K562 (cell line): Measurements from ENCODE around the gene ENDOV. TPM values are rescaled to one million over a fixed set of nuclear protein-coding genes. Genes with fewer than 3 reads are reported as not detected.
A peak's percentile ranks its signal among the peaks of the same experiment; 100 is the strongest.

ENCODE experiments used
- ATAC-seq: fragments of 200-7000 bp; cut with Tn5 transposase; 3 replicates; pipeline ENCODE4 v1.9.1; 2020; ENCODE audit warnings: moderate library complexity
- BruUV-seq: library from RNA; stranded (reverse); fragments of 400-500 nt; replicated peaks from 2 replicates; lab custom pipeline; 2021; lab: Mats Ljungman, UMichigan
- CTCF ChIA-PET: fragments of 300-600 bp; formaldehyde crosslinking; extraction: SDS; loops from one replicate; lab custom pipeline; 2021; ENCODE audit warnings: low intra/inter-chr PET ratio; lab: Yijun Ruan, JAX
- POLR2A ChIA-PET: fragments of 300-600, 350-650 bp; sonication (Branson Sonifier 250); formaldehyde crosslinking; extraction: SDS; loops from one replicate; lab custom pipeline; 2021; ENCODE audit warnings: antibody characterized with exemption, inconsistent platforms; lab: Yijun Ruan, JAX
- DNase-seq, 4 experiments: peaks; one replicate each; pipeline versions ENCODE4 v3.0.0 to v3.0.0-alpha.2; 2011 to 2018; ENCODE audit warnings: low spot score in 3 of 4, mixed read lengths in 3 of 4; ENCODE audit errors: extremely low read depth in 1 of 4
- FAIRE-seq: peaks from 2 replicates; lab custom pipeline; 2011; peaks lifted over from hg19 to GRCh38; lab: Jason Lieb, UNC
- H2AFZ ChIP-seq: 2 replicates; pipeline ENCODE4 v1.6.0; 2011; ENCODE audit warnings: low read depth, low read length, control low read depth, inconsistent platforms
- H3K27ac ChIP-seq: fragments of 200-600 bp; 3 replicates; pipeline ENCODE4 v1.8.0; 2011; ENCODE audit warnings: low read depth, mild to moderate bottlenecking, control low read depth, inconsistent platforms, low read length, moderate library complexity, mixed read lengths; ENCODE audit errors: extremely low read depth
- H3K27me3 ChIP-seq, 2 experiments: fragments of 300-600 bp in 1 of 2; 2 replicates in 1 of 2; 3 replicates in 1 of 2; pipeline versions ENCODE4 v1.6.0 to v1.8.0; 2011; ENCODE audit warnings: inconsistent platforms in 2 of 2, low read length in 2 of 2, mild to moderate bottlenecking in 1 of 2, mixed read lengths in 1 of 2, moderate library complexity in 1 of 2; ENCODE audit not compliant: control insufficient read depth in 2 of 2, insufficient read depth in 2 of 2
- H3K36me3 ChIP-seq: fragments of 300-600 bp; 3 replicates; pipeline ENCODE4 v1.8.0; 2011; ENCODE audit warnings: mild to moderate bottlenecking, low read length, inconsistent platforms; ENCODE audit not compliant: control insufficient read depth, insufficient read depth
- H3K4me1 ChIP-seq, 2 experiments: fragments of 200-600 bp in 1 of 2; replicated peaks in 1 of 2; 2 replicates in 1 of 2; 3 replicates in 1 of 2; pipeline versions ENCODE4 v1.5.1 to v1.8.0; 2011; ENCODE audit warnings: inconsistent platforms in 2 of 2, low read length in 2 of 2, mild to moderate bottlenecking in 1 of 2, mixed read lengths in 1 of 2, moderate library complexity in 1 of 2; ENCODE audit not compliant: control insufficient read depth in 2 of 2, insufficient read depth in 2 of 2
- H3K4me2 ChIP-seq: 2 replicates; pipeline ENCODE4 v1.6.1; 2011; ENCODE audit warnings: low read length, control low read depth, inconsistent platforms, mixed read lengths; ENCODE audit not compliant: insufficient read depth
- H3K4me3 ChIP-seq: fragments of 200-600 bp; sonication (generic), shearing (Covaris generic); 2 replicates; pipeline ENCODE4 v1.5.1; 2016; ENCODE audit warnings: control low read depth, inconsistent platforms
- H3K79me2 ChIP-seq: fragments of 200-600 bp; 3 replicates; pipeline ENCODE4 v1.8.0; 2011; ENCODE audit warnings: low read length, inconsistent platforms; ENCODE audit not compliant: control insufficient read depth, insufficient read depth
- H3K9ac ChIP-seq, 2 experiments: 2 replicates each; pipeline versions ENCODE4 v1.6.0 to v1.6.1; 2011; ENCODE audit warnings: low read depth in 2 of 2, low read length in 2 of 2, control low read depth in 1 of 2, inconsistent platforms in 1 of 2, mild to moderate bottlenecking in 1 of 2, mixed read lengths in 1 of 2; ENCODE audit not compliant: insufficient read depth in 1 of 2
- H3K9me1 ChIP-seq: one replicate; pipeline ENCODE4 v1.6.0; 2011; ENCODE audit warnings: inconsistent platforms, mild to moderate bottlenecking, low read length, moderate library complexity; ENCODE audit not compliant: control insufficient read depth, insufficient read depth
- H3K9me3 ChIP-seq: replicated peaks from 2 replicates; pipeline ENCODE4 v1.5.1; 2011; ENCODE audit warnings: low read depth, low read length, inconsistent platforms; ENCODE audit not compliant: control insufficient read depth, insufficient read depth
- H4K20me1 ChIP-seq: replicated peaks from 2 replicates; pipeline ENCODE4 v1.6.1; 2011; ENCODE audit warnings: low read length, inconsistent platforms, mixed read lengths; ENCODE audit not compliant: control insufficient read depth, insufficient read depth
- CEBPB ChIP-seq: fragments of 450-650 bp; IDR thresholded peaks from 2 replicates; pipeline ENCODE4 v1.6.1; 2016; ENCODE audit warnings: missing genetic modification characterization, missing compliant biosample characterization
- CHD4 ChIP-seq: fragments of 200-600 bp; sonication (generic); IDR thresholded peaks from 3 replicates; pipeline ENCODE4 v1.6.1; 2012; ENCODE audit warnings: low read depth, mild to moderate bottlenecking, mixed read lengths, low read length, inconsistent platforms; ENCODE audit not compliant: insufficient read depth, insufficient replicate concordance, poor library complexity, severe bottlenecking
- POLR2H ChIP-seq: IDR thresholded peaks from 2 replicates; pipeline ENCODE4 v1.6.1; 2016; ENCODE audit warnings: missing genetic modification characterization, low read depth, mild to moderate bottlenecking, control low read depth, missing compliant biosample characterization, moderate library complexity
- SMC3 ChIP-seq: conservative IDR thresholded peaks from 2 replicates; pipeline ENCODE4 v1.6.1; 2011; ENCODE audit warnings: low read depth, low read length, improper control_type of control experiment; ENCODE audit not compliant: insufficient read depth
- SOX6 ChIP-seq: fragments of 450-650 bp; IDR thresholded peaks from 2 replicates; pipeline ENCODE4 v1.6.1; 2014; ENCODE audit warnings: mild to moderate bottlenecking
- ZFP30 ChIP-seq: fragments of 250-450 bp; sonication (Bioruptor Pico); IDR thresholded peaks from 2 replicates; pipeline ENCODE4 v1.8.0; 2022; ENCODE audit warnings: moderate library complexity, mild to moderate bottlenecking, inconsistent platforms, borderline replicate concordance
- ZNF140 ChIP-seq: fragments of 250-450 bp; sonication (Bioruptor Pico); IDR thresholded peaks from 2 replicates; pipeline ENCODE4 v1.8.0; 2021; ENCODE audit warnings: moderate library complexity, mild to moderate bottlenecking, inconsistent platforms
- ZNF444 ChIP-seq: fragments of 250-450 bp; sonication (Bioruptor Pico); IDR thresholded peaks from 2 replicates; pipeline ENCODE4 v1.4.0; 2020; ENCODE audit warnings: mild to moderate bottlenecking, moderate library complexity
- WGBS: fragments of 100-300 bp; shearing (Covaris generic); methylation state at CpG from one replicate; pipeline ENCODE4 v1.1.6; 2016; ENCODE audit warnings: low coverage, mixed read lengths; ENCODE audit not compliant: insufficient coverage; ENCODE audit errors: missing lambda C conversion rate; 5-methylcytosine and 5-hydroxymethylcytosine counted together
- in situ Hi-C: fragments of 300-500 bp; cut with MboI; formaldehyde crosslinking; loops from 4 replicates; pipeline ENCODE4 v1.15.0; 2018; ENCODE audit warnings: inconsistent platforms, mixed read lengths
- intact Hi-C: fragments of 100-400 bp; cut with micrococcal nuclease; formaldehyde crosslinking; loops from 2 replicates; pipeline ENCODE4 v1.14.2; 2022
- polyA plus RNA-seq, 8 experiments: library from polyadenylated mRNA; depleted of rRNA in 4 of 8; stranded (reverse) in 5 of 8; unstranded in 3 of 8; fragments of >200 nt; fragmentation: Nextera tagmentation in 2 of 8; fragmentation: Illumina TruSeq in 1 of 8; extraction: Ambion mirVana in 2 of 8; extraction: Trizol in 1 of 8; gene quantifications; 2 replicates each; pipeline versions ENCODE4 v1.2.1 to v1.2.3, GENCODE V29; 2011 to 2014; ENCODE audit warnings: inconsistent platforms in 1 of 8, missing spikeins in 1 of 8
- total RNA-seq, 7 experiments: library from RNA; depleted of rRNA in 6 of 7; stranded (reverse); fragments of >200 nt in 6 of 7; fragmentation: Illumina TruSeq in 2 of 7; extraction: Trizol in 2 of 7; gene quantifications; 2 replicates each; pipeline versions ENCODE4 v1.2.1 to v1.2.3, GENCODE V29; 2011 to 2021; ENCODE audit warnings: low replicate concordance in 1 of 7
- TF ChIP-seq, protein P1 (sequence below): sonication (generic); formaldehyde crosslinking; IDR thresholded peaks from 2 replicates; pipeline ENCODE4 v1.8.1; 2023; ENCODE audit warnings: mild to moderate bottlenecking, missing genetic modification reagents
- TF ChIP-seq, protein P2 (sequence below): fragments of 250-450 bp; sonication (Bioruptor Pico); IDR thresholded peaks from 2 replicates; pipeline ENCODE4 v1.4.0; 2020; ENCODE audit warnings: mild to moderate bottlenecking, moderate library complexity, borderline replicate concordance
- TF ChIP-seq, protein P3 (sequence below): fragments of 200-800 bp; sonication (Bioruptor generic); IDR thresholded peaks from 2 replicates; pipeline ENCODE4 v1.6.1; 2017; ENCODE audit warnings: missing genetic modification characterization, missing compliant biosample characterization

The ENDOV gene
- total and polyA plus RNA-seq, 9 of the 15 experiments (the other 6 are each of a cell fraction or from before 2014, with no cell fraction given): 1.2 to 8.2 (median 3.7) TPM

DNA sequence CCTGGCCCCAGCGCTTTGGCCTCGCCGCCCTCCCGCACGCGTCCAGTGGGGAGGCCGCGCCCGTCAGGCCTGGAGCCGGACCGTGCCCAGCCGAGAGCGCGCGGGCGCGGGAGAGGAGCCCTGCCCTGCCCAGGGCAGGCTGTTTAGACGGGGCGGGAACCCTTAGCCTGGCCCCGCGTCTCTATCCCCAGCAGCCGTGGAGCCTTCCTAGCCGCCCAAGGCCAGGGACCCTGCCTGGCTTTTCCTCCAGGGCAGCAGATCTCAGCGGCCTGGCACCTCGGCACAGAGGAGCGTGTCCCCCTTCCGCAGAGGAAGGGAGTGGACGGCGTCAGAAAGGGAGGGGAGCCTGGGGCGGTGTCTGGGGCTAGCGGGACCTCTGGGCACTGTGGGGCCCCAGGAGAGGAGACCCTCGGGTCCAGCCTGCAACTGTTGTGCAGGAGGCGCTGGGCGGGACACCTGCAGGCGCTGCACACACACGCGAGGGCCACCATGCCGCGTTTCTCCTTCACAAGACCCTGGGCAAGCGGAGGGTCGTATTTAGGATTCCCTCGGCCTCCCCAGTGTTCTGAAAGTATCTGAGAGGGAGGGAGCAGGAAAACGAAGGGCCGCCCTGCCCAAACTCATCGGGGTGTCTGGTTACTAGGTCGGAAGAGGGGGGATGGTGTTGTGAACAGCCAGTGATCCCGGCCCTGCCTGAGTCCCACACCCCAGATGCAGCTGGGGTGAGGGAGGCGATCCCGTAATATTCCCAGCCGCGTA lies 63.7 kb downstream of the ENDOV start (continued):
- TF ChIP-seq SMC3: no peak
- no peak for TF ChIP-seq ZNF444
- TF ChIP-seq, protein P1, sequence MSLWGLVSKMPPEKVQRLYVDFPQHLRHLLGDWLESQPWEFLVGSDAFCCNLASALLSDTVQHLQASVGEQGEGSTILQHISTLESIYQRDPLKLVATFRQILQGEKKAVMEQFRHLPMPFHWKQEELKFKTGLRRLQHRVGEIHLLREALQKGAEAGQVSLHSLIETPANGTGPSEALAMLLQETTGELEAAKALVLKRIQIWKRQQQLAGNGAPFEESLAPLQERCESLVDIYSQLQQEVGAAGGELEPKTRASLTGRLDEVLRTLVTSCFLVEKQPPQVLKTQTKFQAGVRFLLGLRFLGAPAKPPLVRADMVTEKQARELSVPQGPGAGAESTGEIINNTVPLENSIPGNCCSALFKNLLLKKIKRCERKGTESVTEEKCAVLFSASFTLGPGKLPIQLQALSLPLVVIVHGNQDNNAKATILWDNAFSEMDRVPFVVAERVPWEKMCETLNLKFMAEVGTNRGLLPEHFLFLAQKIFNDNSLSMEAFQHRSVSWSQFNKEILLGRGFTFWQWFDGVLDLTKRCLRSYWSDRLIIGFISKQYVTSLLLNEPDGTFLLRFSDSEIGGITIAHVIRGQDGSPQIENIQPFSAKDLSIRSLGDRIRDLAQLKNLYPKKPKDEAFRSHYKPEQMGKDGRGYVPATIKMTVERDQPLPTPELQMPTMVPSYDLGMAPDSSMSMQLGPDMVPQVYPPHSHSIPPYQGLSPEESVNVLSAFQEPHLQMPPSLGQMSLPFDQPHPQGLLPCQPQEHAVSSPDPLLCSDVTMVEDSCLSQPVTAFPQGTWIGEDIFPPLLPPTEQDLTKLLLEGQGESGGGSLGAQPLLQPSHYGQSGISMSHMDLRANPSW (CRISPR knock-in tag): no peak
- TF ChIP-seq CHD4: no peak

DNA sequence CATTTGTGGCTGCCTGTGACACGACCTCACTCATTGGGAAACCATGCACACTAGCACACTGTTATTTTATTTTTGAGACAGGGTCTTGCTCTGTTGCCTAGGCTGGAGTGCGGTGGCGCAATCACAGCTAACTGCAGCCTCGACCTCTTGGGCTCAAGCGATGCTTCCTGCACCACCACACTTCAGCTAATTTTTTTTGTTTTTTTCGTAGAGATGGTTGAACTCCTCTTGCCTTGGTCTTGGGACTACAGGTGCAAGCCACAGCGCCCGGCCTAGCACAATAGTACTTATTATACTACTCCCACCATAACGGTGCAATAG lies 64.2 kb downstream of the ENDOV start:
- WGBS: 26% methylated on average over 9 of the region's 9 CpGs
- Histone ChIP-seq H3K9me3 (no peaks in the 10 kb centered on the region), H3K9me1 (no peaks in the 10 kb centered on the region), H3K27ac (no peak overlapping the region), H3K4me3 (no peak overlapping the region), H3K4me2 (no peak overlapping the region), H4K20me1 (peaks cover 10% of the 10 kb centered on the region), H3K9ac (no peak overlapping the region), H2AFZ (no peak overlapping the region), H3K36me3 (no peaks in the 10 kb centered on the region), H3K27me3 (peaks cover 25 to 93% of the 10 kb centered on the region in 2 experiments; a peak in 4 of 5 replicates), H3K79me2 (no peaks in the 10 kb centered on the region), H3K4me1 (peaks cover 0 to 64% of the 10 kb centered on the region in 2 experiments; a peak in 3 of 5 replicates)
- ATAC-seq (no peak), DNase-seq (no peak), FAIRE-seq (no peak)
- CTCF ChIA-PET: interaction anchor here (2.0 kb wide), 1 partner anchor 96 kb away, joined by 7 read pairs; no protein-coding TSS in a partner anchor
- POLR2A ChIA-PET: interaction anchor here (0.6 to 0.7 kb wide), 2 partner anchors 21 to 390 kb away, joined by 3 read pairs; no protein-coding TSS in a partner anchor
- in situ Hi-C loops (no loop called here), intact Hi-C loops (no loop called here)
- no TSS peak for BruUV-seq
- no peak for TF ChIP-seq ZFP30 (CRISPR knock-in tag)
- TF ChIP-seq POLR2H (tag): no peak
- no peak for TF ChIP-seq ZNF140 (CRISPR knock-in tag)
- peak; percentile 62 for TF ChIP-seq CEBPB (tag)
- TF ChIP-seq, protein P2, sequence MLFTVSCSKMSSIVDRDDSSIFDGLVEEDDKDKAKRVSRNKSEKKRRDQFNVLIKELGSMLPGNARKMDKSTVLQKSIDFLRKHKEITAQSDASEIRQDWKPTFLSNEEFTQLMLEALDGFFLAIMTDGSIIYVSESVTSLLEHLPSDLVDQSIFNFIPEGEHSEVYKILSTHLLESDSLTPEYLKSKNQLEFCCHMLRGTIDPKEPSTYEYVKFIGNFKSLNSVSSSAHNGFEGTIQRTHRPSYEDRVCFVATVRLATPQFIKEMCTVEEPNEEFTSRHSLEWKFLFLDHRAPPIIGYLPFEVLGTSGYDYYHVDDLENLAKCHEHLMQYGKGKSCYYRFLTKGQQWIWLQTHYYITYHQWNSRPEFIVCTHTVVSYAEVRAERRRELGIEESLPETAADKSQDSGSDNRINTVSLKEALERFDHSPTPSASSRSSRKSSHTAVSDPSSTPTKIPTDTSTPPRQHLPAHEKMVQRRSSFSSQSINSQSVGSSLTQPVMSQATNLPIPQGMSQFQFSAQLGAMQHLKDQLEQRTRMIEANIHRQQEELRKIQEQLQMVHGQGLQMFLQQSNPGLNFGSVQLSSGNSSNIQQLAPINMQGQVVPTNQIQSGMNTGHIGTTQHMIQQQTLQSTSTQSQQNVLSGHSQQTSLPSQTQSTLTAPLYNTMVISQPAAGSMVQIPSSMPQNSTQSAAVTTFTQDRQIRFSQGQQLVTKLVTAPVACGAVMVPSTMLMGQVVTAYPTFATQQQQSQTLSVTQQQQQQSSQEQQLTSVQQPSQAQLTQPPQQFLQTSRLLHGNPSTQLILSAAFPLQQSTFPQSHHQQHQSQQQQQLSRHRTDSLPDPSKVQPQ (CRISPR knock-in tag): no peak
- no peak for TF ChIP-seq SOX6
- TF ChIP-seq, protein P3, sequence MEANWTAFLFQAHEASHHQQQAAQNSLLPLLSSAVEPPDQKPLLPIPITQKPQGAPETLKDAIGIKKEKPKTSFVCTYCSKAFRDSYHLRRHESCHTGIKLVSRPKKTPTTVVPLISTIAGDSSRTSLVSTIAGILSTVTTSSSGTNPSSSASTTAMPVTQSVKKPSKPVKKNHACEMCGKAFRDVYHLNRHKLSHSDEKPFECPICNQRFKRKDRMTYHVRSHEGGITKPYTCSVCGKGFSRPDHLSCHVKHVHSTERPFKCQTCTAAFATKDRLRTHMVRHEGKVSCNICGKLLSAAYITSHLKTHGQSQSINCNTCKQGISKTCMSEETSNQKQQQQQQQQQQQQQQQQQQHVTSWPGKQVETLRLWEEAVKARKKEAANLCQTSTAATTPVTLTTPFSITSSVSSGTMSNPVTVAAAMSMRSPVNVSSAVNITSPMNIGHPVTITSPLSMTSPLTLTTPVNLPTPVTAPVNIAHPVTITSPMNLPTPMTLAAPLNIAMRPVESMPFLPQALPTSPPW (CRISPR knock-in tag): no peak
